GM19351 (cell line): Measurements from ENCODE around the gene PREP.
"Not testable (repeated sequence)": the region's sequence is repeated elsewhere in the genome, so short reads cannot be mapped to it uniquely, and the experiment has no call there.

Experiments used
- ATAC-seq: cut with Tn5 transposase; IDR thresholded peaks from one replicate; pipeline ENCODE4 v1.9.1; 2021; ENCODE audit warnings: mild to moderate bottlenecking, moderate library complexity; ENCODE audit not compliant: unreplicated experiment

Gene PREP

GRCh38 chr6:105346052-105346451 is 56.8 kb downstream of the PREP start:
- ATAC-seq, result no peak

- ATAC-seq, result no peak
These were observed 57.4 kb downstream of the PREP start for GRCh38 chr6:105345506-105345905.

GRCh38 chr6:105344881-105345370 is 58.0 kb downstream of the PREP start:
- no peak for ATAC-seq

- not testable (repeated sequence) for ATAC-seq
These were observed 64.4 kb downstream of the PREP start for GRCh38 chr6:105338350-105338983.

GRCh38 chr6:105336986-105337385 is 65.9 kb downstream of the PREP start:
- no peak for ATAC-seq

GRCh38 chr6:105332576-105332975 is 70.3 kb downstream of the PREP start:
- ATAC-seq, result no peak

GRCh38 chr6:105331927-105332326 is 71.0 kb downstream of the PREP start:
- ATAC-seq, result no peak

GRCh38 chr6:105330913-105331312 is 72.0 kb downstream of the PREP start:
- ATAC-seq, result no peak

GRCh38 chr6:105330364-105330763 is 72.5 kb downstream of the PREP start:
- no peak for ATAC-seq

GRCh38 chr6:105326833-105327770 is 75.8 kb downstream of the PREP start:
- no peak for ATAC-seq

GRCh38 chr6:105326216-105326615 is 76.7 kb downstream of the PREP start:
- ATAC-seq, result no peak

- no peak for ATAC-seq
These were observed 78.4 kb downstream of the PREP start for GRCh38 chr6:105324386-105324950.

- no peak for ATAC-seq
These were observed 80.2 kb downstream of the PREP start for GRCh38 chr6:105322499-105323225.

- ATAC-seq, result no peak
These were observed 81.2 kb downstream of the PREP start for GRCh38 chr6:105321728-105322127.

- no peak for ATAC-seq
These were observed 81.7 kb downstream of the PREP start for GRCh38 chr6:105321207-105321606.

GRCh38 chr6:105320765-105321164 is 82.1 kb downstream of the PREP start:
- ATAC-seq, result no peak

- ATAC-seq, result no peak
These were observed 82.6 kb downstream of the PREP start for GRCh38 chr6:105320271-105320670.

GRCh38 chr6:105319331-105319730 is 83.6 kb downstream of the PREP start:
- no peak for ATAC-seq

- no peak for ATAC-seq
These were observed 84.2 kb downstream of the PREP start for GRCh38 chr6:105318660-105319059.

- no peak for ATAC-seq
These were observed 85.0 kb downstream of the PREP start for GRCh38 chr6:105317607-105318533.
